Smooth muscle cell (in vitro differentiated cells): ENCODE data around the gene MYO15B. TPM values are rescaled to one million over a fixed set of nuclear protein-coding genes. Genes with fewer than 3 reads are reported as not detected.

Source experiments
- DNase-seq: peaks from one replicate; lab custom pipeline; 2025; ENCODE audit not compliant: unreplicated experiment; lab: John Stamatoyannopoulos, UW
- H2AFZ ChIP-seq: fragments of 200-600 bp; sonication (generic); 2 replicates; pipeline ENCODE4 v1.6.0; 2016; ENCODE audit warnings: antibody characterized with exemption, low read depth, mild to moderate bottlenecking
- H3F3A ChIP-seq: fragments of 200-600 bp; sonication (generic); 2 replicates; pipeline ENCODE4 v1.6.0; 2017; ENCODE audit warnings: antibody characterized with exemption, low read depth
- H3K27ac ChIP-seq: fragments of 200-600 bp; sonication (generic); 2 replicates; pipeline ENCODE4 v1.5.1; 2016; ENCODE audit warnings: low read depth, mild to moderate bottlenecking
- H3K27me3 ChIP-seq: fragments of 200-600 bp; sonication (generic); 2 replicates; pipeline ENCODE4 v1.6.1; 2016; ENCODE audit warnings: low read depth, mild to moderate bottlenecking
- H3K36me3 ChIP-seq: fragments of 200-600 bp; sonication (generic); 2 replicates; pipeline ENCODE4 v1.5.1; 2016; ENCODE audit warnings: low read depth
- H3K4me1 ChIP-seq: fragments of 200-600 bp; sonication (generic); 2 replicates; pipeline ENCODE4 v1.5.1; 2016; ENCODE audit warnings: low read depth
- H3K4me2 ChIP-seq: fragments of 200-600 bp; sonication (generic); 2 replicates; pipeline ENCODE4 v1.6.0; 2016; ENCODE audit warnings: mild to moderate bottlenecking
- H3K4me3 ChIP-seq: fragments of 200-600 bp; sonication (generic); 2 replicates; pipeline ENCODE4 v1.5.1; 2016; ENCODE audit warnings: mild to moderate bottlenecking
- H3K79me2 ChIP-seq: fragments of 200-600 bp; sonication (generic); 2 replicates; pipeline ENCODE4 v1.6.0; 2016; ENCODE audit warnings: low read depth, mild to moderate bottlenecking
- H3K9ac ChIP-seq: fragments of 200-600 bp; sonication (generic); 2 replicates; pipeline ENCODE4 v1.6.0; 2016; ENCODE audit warnings: low read depth
- H3K9me3 ChIP-seq: fragments of 200-600 bp; sonication (generic); replicated peaks from 2 replicates; pipeline ENCODE4 v1.5.1; 2016; ENCODE audit warnings: low read depth
- H4K20me1 ChIP-seq: fragments of 200-600 bp; sonication (generic); 2 replicates; pipeline ENCODE4 v1.6.0; 2016; ENCODE audit warnings: low read depth
- WGBS: methylation state at CpG from one replicate; pipeline ENCODE4 v1.1.7; 2016; ENCODE audit warnings: low lambda C conversion rate; 5-methylcytosine and 5-hydroxymethylcytosine counted together
- polyA plus RNA-seq: library from polyadenylated mRNA; unstranded; fragments of >200 nt; fragmentation: Nextera tagmentation; extraction: Ambion mirVana; gene quantifications from 2 replicates; pipeline ENCODE4 v1.2.1, GENCODE V29; 2016
- total RNA-seq: library from RNA; depleted of rRNA; stranded (reverse); fragments of >200 nt; gene quantifications from 2 replicates; pipeline ENCODE4 v1.2.3, GENCODE V29; 2014
- TF ChIP-seq, protein P1 (sequence below): fragments of 200-600 bp; sonication (generic); IDR thresholded peaks from 2 replicates; pipeline ENCODE4 v1.5.1; 2017; ENCODE audit warnings: borderline replicate concordance, mild to moderate bottlenecking, antibody characterized with exemption; ENCODE audit not compliant: insufficient read depth, poor library complexity, severe bottlenecking

The MYO15B gene
- total and polyA plus RNA-seq, 2 experiments from 2014 or later: 14.7 to 17.5 TPM

DNA sequence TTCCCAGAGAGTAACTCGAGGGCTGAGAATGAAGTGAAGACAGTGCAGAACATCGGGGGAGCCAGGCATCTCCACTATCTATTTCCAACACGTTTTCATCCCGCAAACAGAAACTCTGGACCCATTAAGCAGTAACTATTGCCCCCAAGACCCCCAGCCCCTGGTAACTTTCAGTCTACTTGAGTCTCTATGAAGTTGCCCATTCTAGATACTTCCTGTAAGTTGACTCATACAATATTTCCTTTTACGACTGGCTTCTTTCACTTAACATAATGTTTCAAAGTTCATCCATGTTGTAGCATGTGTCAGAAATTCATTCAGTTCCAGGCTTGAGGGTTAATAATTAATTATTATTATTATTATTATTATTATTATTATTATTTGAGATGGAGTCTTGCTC is 19.5 kb downstream of the MYO15B start:
- Histone ChIP-seq H3K4me2 (no peak overlapping the region), H4K20me1 (no peaks in the 10 kb centered on the region), H3K4me1 (no peaks in the 10 kb centered on the region), H3K27ac (no peak overlapping the region), H3F3A (no peaks in the 10 kb centered on the region), H3K4me3 (no peak overlapping the region), H3K79me2 (no peaks in the 10 kb centered on the region), H3K36me3 (no peaks in the 10 kb centered on the region), H3K9me3 (no peaks in the 10 kb centered on the region), H3K9ac (no peak overlapping the region), H3K27me3 (no peaks in the 10 kb centered on the region), H2AFZ (no peak overlapping the region)
- TF ChIP-seq, protein P1, sequence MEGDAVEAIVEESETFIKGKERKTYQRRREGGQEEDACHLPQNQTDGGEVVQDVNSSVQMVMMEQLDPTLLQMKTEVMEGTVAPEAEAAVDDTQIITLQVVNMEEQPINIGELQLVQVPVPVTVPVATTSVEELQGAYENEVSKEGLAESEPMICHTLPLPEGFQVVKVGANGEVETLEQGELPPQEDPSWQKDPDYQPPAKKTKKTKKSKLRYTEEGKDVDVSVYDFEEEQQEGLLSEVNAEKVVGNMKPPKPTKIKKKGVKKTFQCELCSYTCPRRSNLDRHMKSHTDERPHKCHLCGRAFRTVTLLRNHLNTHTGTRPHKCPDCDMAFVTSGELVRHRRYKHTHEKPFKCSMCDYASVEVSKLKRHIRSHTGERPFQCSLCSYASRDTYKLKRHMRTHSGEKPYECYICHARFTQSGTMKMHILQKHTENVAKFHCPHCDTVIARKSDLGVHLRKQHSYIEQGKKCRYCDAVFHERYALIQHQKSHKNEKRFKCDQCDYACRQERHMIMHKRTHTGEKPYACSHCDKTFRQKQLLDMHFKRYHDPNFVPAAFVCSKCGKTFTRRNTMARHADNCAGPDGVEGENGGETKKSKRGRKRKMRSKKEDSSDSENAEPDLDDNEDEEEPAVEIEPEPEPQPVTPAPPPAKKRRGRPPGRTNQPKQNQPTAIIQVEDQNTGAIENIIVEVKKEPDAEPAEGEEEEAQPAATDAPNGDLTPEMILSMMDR: no peak
- DNase-seq: no peak
- 87% methylated on average over 5 of the region's 5 CpGs for WGBS

DNA sequence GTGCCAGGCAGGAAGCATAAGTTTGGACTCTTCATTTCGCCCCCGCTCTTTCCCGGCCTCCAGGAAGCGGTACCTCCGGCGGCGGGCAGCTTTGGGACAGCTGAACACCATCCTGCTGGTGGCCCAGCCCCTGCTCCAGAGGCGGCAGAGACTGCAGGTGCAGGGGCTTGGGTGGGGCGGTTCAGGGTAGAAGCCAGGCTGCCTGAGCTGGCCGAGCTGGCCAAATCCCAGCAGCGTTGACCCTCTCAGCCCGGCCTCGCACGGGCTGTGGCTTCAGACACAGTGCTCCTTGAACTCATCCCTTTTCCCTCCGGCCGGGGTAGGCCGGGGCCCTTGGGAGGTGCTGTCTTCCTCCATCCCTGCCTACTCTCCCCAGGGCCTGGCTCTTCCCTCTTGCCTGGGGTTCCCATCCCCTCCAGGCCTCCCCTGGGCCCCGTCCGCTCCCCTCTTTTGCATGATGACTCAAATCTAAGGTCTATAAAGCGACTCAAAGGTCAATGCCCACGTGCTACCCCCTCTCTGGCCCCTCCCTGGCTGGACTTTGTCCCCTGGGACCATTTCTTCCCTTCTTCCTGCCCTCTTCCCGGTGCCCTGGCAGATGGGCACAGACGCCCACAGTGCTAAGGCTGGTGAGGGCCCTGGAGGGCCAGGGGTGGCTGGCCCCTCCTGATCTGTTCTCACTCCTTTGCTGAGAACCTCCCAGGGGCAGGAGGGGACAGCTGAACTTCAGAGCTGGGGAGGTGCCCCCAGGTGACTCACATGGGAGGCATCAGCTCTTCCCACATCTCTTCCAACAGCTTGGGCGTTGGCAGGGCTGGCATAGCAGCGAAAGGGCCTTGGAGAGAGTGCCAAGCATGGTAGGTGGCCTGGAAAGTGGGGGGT is 22.7 kb downstream of the MYO15B start:
- no peaks in the 10 kb centered on the region for H3K36me3 ChIP-seq
- no peak overlapping the region for H3K4me3 ChIP-seq
- no peaks in the 10 kb centered on the region for H3K4me1 ChIP-seq
- H3K79me2 ChIP-seq: no peaks in the 10 kb centered on the region
- H3K9ac ChIP-seq: no peak overlapping the region
- no peak overlapping the region for H2AFZ ChIP-seq
- no peak overlapping the region for H3K4me2 ChIP-seq
- no peak overlapping the region for H3K27ac ChIP-seq
- no peaks in the 10 kb centered on the region for H3K9me3 ChIP-seq
- 91% methylated on average over 25 of the region's 25 CpGs for WGBS
- no peak for DNase-seq
- H4K20me1 ChIP-seq: no peaks in the 10 kb centered on the region
- TF ChIP-seq, protein P1: no peak
- H3F3A ChIP-seq: no peaks in the 10 kb centered on the region
- no peaks in the 10 kb centered on the region for H3K27me3 ChIP-seq

DNA sequence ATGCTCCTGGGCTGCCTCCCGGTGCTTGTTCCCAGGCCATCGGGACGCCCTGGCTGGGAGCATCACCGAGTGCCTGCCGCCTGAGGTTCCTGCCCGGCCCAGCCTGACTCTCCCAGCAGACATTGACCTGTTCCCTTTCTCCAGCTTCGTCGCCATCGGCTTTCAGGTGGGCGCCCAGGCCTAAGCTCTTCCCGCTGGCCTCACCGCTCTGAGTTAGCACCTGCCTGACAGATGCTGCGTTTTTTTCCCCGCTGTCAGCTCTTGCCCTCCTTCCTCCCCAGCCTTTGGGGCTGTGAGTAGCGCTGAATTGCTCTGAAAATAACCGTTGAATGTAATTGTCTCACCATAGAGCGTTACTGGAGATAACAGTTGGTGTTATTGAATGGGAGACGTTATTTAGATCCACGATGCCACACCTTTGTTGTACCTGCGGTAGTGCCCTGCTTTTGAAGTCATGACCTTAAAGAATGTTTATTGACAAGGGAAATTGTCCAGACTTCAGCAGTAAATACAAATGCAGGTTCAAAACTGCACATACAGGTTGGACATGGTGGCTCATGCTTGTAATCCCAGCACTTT is 24.3 kb downstream of the MYO15B start:
- DNase-seq: no peak
- WGBS: 85% methylated on average over 20 of the region's 20 CpGs
- H3K4me2 ChIP-seq: no peak overlapping the region
- TF ChIP-seq, protein P1: no peak
- H3K9ac ChIP-seq: no peak overlapping the region
- H3K9me3 ChIP-seq: no peaks in the 10 kb centered on the region
- no peaks in the 10 kb centered on the region for H3K36me3 ChIP-seq
- no peaks in the 10 kb centered on the region for H4K20me1 ChIP-seq
- no peaks in the 10 kb centered on the region for H3F3A ChIP-seq
- no peak overlapping the region for H3K4me3 ChIP-seq
- no peak overlapping the region for H2AFZ ChIP-seq
- no peaks in the 10 kb centered on the region for H3K4me1 ChIP-seq
- H3K27ac ChIP-seq: no peak overlapping the region
- H3K27me3 ChIP-seq: no peaks in the 10 kb centered on the region
- no peaks in the 10 kb centered on the region for H3K79me2 ChIP-seq
